B cell (primary cell): ENCODE results near the gene TTC39C. TPM values are rescaled to one million over a fixed set of nuclear protein-coding genes. Genes with fewer than 3 reads are reported as not detected.

Experiments used
- ATAC-seq: fragments of 200-7000 bp; cut with Tn5 transposase; one replicate; pipeline ENCODE4 v1.10.0; 2021; ENCODE audit warnings: low read depth, mild to moderate bottlenecking, moderate number of reproducible peaks, moderate library complexity
- CTCF ChIA-PET: fragments of 350-600 bp; sonication (Branson Sonifier 250); formaldehyde crosslinking; loops from one replicate; lab custom pipeline; 2021; ENCODE audit warnings: antibody characterized with exemption, inconsistent platforms; lab: Charles Lee
- POLR2A ChIA-PET: fragments of 350-600 bp; sonication (Branson Sonifier 250); formaldehyde crosslinking; loops from one replicate; lab custom pipeline; 2021; ENCODE audit warnings: antibody characterized with exemption; lab: Charles Lee
- DNase-seq: peaks from one replicate; pipeline ENCODE4 v3.0.0; 2013
- H2AFZ ChIP-seq: 2 replicates; pipeline ENCODE4 v1.6.1; 2012; ENCODE audit warnings: mild to moderate bottlenecking, low read depth, low read length; ENCODE audit not compliant: insufficient read depth, poor library complexity, severe bottlenecking
- H3K27ac ChIP-seq, 2 donors: 1 replicate in 1 of 2; 2 replicates in 1 of 2; pipeline ENCODE4 v1.5.1; 2012 to 2013; ENCODE audit warnings: low read length in 2 of 2, mild to moderate bottlenecking in 2 of 2, moderate library complexity in 1 of 2
- H3K27me3 ChIP-seq, 4 experiments: fragments of 200-600 bp in 1 of 4; sonication (generic) in 1 of 4; replicated peaks in 1 of 4; 1 replicate in 2 of 4; 2 replicates in 2 of 4; pipeline versions ENCODE4 v1.6.1 to v1.7.0; 2013 to 2016; ENCODE audit warnings: low read length in 3 of 4, mild to moderate bottlenecking in 2 of 4, mixed read lengths in 1 of 4, moderate library complexity in 1 of 4; ENCODE audit not compliant: insufficient read depth in 4 of 4, control insufficient read depth in 3 of 4; ENCODE audit errors: control extremely low read depth in 1 of 4
- H3K36me3 ChIP-seq, 2 experiments: replicated peaks in 1 of 2; 1 replicate in 1 of 2; 2 replicates in 1 of 2; pipeline versions ENCODE4 v1.6.1 to v1.7.1; 2013; ENCODE audit warnings: low read length in 1 of 2; ENCODE audit not compliant: insufficient read depth in 2 of 2, control insufficient read depth in 1 of 2; ENCODE audit errors: control extremely low read depth in 1 of 2, extremely low read depth in 1 of 2
- H3K4me1 ChIP-seq, 2 donors: fragments of 200-600 bp in 1 of 2; sonication (generic) in 1 of 2; 1 replicate in 1 of 2; 2 replicates in 1 of 2; pipeline versions ENCODE4 v1.5.1 to v1.6.1; 2013 to 2017; ENCODE audit warnings: low read length in 2 of 2; ENCODE audit not compliant: control insufficient read depth in 2 of 2, insufficient read depth in 2 of 2
- H3K4me2 ChIP-seq: replicated peaks from 2 replicates; pipeline ENCODE3; 2012; ENCODE audit warnings: mild to moderate bottlenecking, low read depth, low read length; ENCODE audit not compliant: poor library complexity, severe bottlenecking
- H3K4me3 ChIP-seq, 5 experiments: fragments of 200-600 bp in 1 of 5; sonication (generic) in 1 of 5; 1 replicate in 3 of 5; 2 replicates in 2 of 5; pipeline versions ENCODE4 v1.5.1 to v1.7.0; 2011 to 2016; ENCODE audit warnings: low read length in 4 of 5, mild to moderate bottlenecking in 4 of 5, low read depth in 2 of 5, control low read depth in 1 of 5, moderate library complexity in 1 of 5; ENCODE audit not compliant: insufficient read depth in 1 of 5; ENCODE audit errors: control extremely low read depth in 1 of 5, extremely low read depth in 1 of 5
- H3K79me2 ChIP-seq: fragments of 200-600 bp; sonication (generic); one replicate; pipeline ENCODE4 v1.6.0; 2016; ENCODE audit warnings: low read length; ENCODE audit not compliant: control insufficient read depth, insufficient read depth
- H3K9ac ChIP-seq: fragments of 200-600 bp; sonication (generic); 2 replicates; pipeline ENCODE4 v1.6.1; 2017; ENCODE audit warnings: mild to moderate bottlenecking, low read length, moderate library complexity
- H3K9me3 ChIP-seq, 3 donors: one replicate each; pipeline versions ENCODE4 v1.6.1 to v1.7.1; 2013; ENCODE audit warnings: low read length in 2 of 3; ENCODE audit not compliant: control insufficient read depth in 2 of 3, insufficient read depth in 1 of 3; ENCODE audit errors: control extremely low read depth in 1 of 3
- H4K20me1 ChIP-seq: 2 replicates; pipeline ENCODE4 v1.6.0; 2012; ENCODE audit warnings: mild to moderate bottlenecking, low read length; ENCODE audit not compliant: insufficient read depth, control insufficient read depth, poor library complexity, severe bottlenecking
- H3K27ac Mint-ChIP-seq: one replicate; pipeline ENCODE4 v1.8.0; 2021; ENCODE audit warnings: mixed read lengths
- H3K27me3 Mint-ChIP-seq: one replicate; pipeline ENCODE4 v1.8.0; 2021; ENCODE audit warnings: mixed read lengths
- H3K4me1 Mint-ChIP-seq: one replicate; pipeline ENCODE4 v1.8.0; 2021; ENCODE audit warnings: mixed read lengths
- H3K4me3 Mint-ChIP-seq: one replicate; pipeline ENCODE4 v1.8.0; 2021; ENCODE audit warnings: mixed read lengths
- H3K9me3 Mint-ChIP-seq: one replicate; pipeline ENCODE4 v1.8.0; 2022; ENCODE audit warnings: mixed read lengths; ENCODE audit not compliant: insufficient read depth
- CTCF ChIP-seq: fragments of 200-600 bp; IDR thresholded peaks from one replicate; pipeline ENCODE4 v1.8.0; 2022; ENCODE audit warnings: antibody characterized with exemption, mild to moderate bottlenecking
- EZH2 ChIP-seq: IDR thresholded peaks from 2 replicates; pipeline ENCODE4 v1.6.1; 2012; ENCODE audit warnings: borderline replicate concordance, low read depth, mild to moderate bottlenecking, moderate library complexity, low read length; ENCODE audit not compliant: insufficient read depth, poor library complexity, severe bottlenecking
- WGBS: methylation state at CpG from one replicate; pipeline ENCODE4 v1.1.5; 2013; ENCODE audit warnings: missing lambda C conversion rate; ENCODE audit not compliant: insufficient coverage; 5-methylcytosine and 5-hydroxymethylcytosine counted together
- intact Hi-C: fragments of 100-400 bp; cut with micrococcal nuclease; formaldehyde crosslinking; loops from one replicate; pipeline ENCODE4 v1.10.0; 2022
- polyA plus RNA-seq: library from polyadenylated mRNA; depleted of rRNA; stranded (reverse); fragments of >200 nt; gene quantifications from 2 replicates; pipeline ENCODE4 v1.2.3, GENCODE V29; 2012
- total RNA-seq, 2 donors: library from RNA; stranded (reverse); fragments of 120-200 nt in 1 of 2; gene quantifications; 1 replicate in 1 of 2; 2 replicates in 1 of 2; pipeline versions ENCODE4 v1.2.3 to v1.2.4, GENCODE V29; 2013 to 2022

Gene TTC39C
- total and polyA plus RNA-seq, 2 donors (not counting 1 experiment from before 2014, with no cell fraction given): 22.3 to 44.3 TPM

GRCh38 chr18:24009651-24010333 lies 4.8 kb upstream of the TTC39C start:
- Histone ChIP-seq H3K9me3 (no peaks in the 10 kb centered on the region), H3K27ac (peak overlapping the region; percentile 74 to 85), H3K9ac (peak overlapping the region; percentile 25), H3K4me3 (peak overlapping the region in 4 of 5 experiments; percentile 3 to 42 (median 21)), H2AFZ (peak overlapping the region; percentile 32), H3K79me2 (no peaks in the 10 kb centered on the region), H3K27me3 (no peaks in the 10 kb centered on the region), H3K36me3 (no peaks in the 10 kb centered on the region), H3K4me1 (peaks cover 53% of the 10 kb centered on the region in 2 donors), H4K20me1 (no peaks in the 10 kb centered on the region), H3K4me2 (peak overlapping the region; percentile 76)
- DNase-seq (peak; percentile 77), ATAC-seq (peak; percentile 46)
- TF ChIP-seq CTCF: no peak
- ChIA-PET POLR2A (no interaction called here), CTCF (interaction anchor here (0.7 to 1.7 kb wide), 10 partner anchors 18 to 511 kb away, joined by 3 to 5 read pairs (median 4); no protein-coding TSS in a partner anchor)
- intact Hi-C loops: loop anchor here (1.0 to 10.0 kb wide), 6 partner anchors 15 to 507 kb away; partner anchors contain the start of genes NPC1 and RMC1
- peak overlapping the region; percentile 90 for H3K27ac Mint-ChIP-seq
- H3K9me3 Mint-ChIP-seq: no peaks in the 10 kb centered on the region
- 11% methylated on average over 4 of the region's 7 CpGs for WGBS
- H3K27me3 Mint-ChIP-seq: no peaks in the 10 kb centered on the region
- H3K4me3 Mint-ChIP-seq: peak overlapping the region; percentile 75
- peaks cover 52% of the 10 kb centered on the region for H3K4me1 Mint-ChIP-seq

GRCh38 chr18:24010673-24011072 lies 3.9 kb upstream of the TTC39C start:
- TF ChIP-seq EZH2: no peak
- no peak for TF ChIP-seq CTCF
- 100% methylated on average over 2 of the region's 7 CpGs for WGBS
- DNase-seq: no peak
- Histone ChIP-seq H3K4me2 (peak overlapping the region; percentile 76), H3K36me3 (no peaks in the 10 kb centered on the region), H3K4me1 (peaks cover 53 to 57% of the 10 kb centered on the region in 2 donors), H3K79me2 (peaks cover 6% of the 10 kb centered on the region), H3K9me3 (no peaks in the 10 kb centered on the region), H3K27me3 (no peaks in the 10 kb centered on the region), H4K20me1 (no peaks in the 10 kb centered on the region), H3K9ac (no peak overlapping the region), H3K27ac (peak overlapping the region; percentile 74 to 85), H2AFZ (no peak overlapping the region), H3K4me3 (peak overlapping the region in 1 of 5 experiments; percentile 42)
- peak overlapping the region; percentile 90 for H3K27ac Mint-ChIP-seq
- ATAC-seq: no peak
- peak overlapping the region; percentile 48 for H3K4me3 Mint-ChIP-seq
- peaks cover 55% of the 10 kb centered on the region for H3K4me1 Mint-ChIP-seq
- no peaks in the 10 kb centered on the region for H3K27me3 Mint-ChIP-seq
- intact Hi-C loops: loop anchor here (1.0 to 10.0 kb wide), 4 partner anchors 9 to 508 kb away; partner anchors contain the start of genes NPC1 and RMC1
- CTCF ChIA-PET: interaction anchor here (0.7 to 1.7 kb wide), 9 partner anchors 17 to 512 kb away, joined by 3 to 5 read pairs (median 4); no protein-coding TSS in a partner anchor
- POLR2A ChIA-PET: interaction anchor here (0.6 kb wide), 1 partner anchor 531 kb away, joined by 3 read pairs; no protein-coding TSS in a partner anchor
- no peaks in the 10 kb centered on the region for H3K9me3 Mint-ChIP-seq
